Central memory CD4-positive, alpha-beta T cell (primary cell): ENCODE results near the gene KMT2E.

Experiments used
- DNase-seq: peaks from one replicate; pipeline ENCODE4 v3.0.0; 2022

The KMT2E gene

GRCh38 chr7:105133986-105134655, 120.1 kb downstream of the KMT2E start:
- no peak for DNase-seq

GRCh38 chr7:105136221-105136620, 122.2 kb downstream of the KMT2E start:
- no peak for DNase-seq

GRCh38 chr7:105137898-105138297, 123.9 kb downstream of the KMT2E start:
- no peak for DNase-seq

GRCh38 chr7:105139381-105139780, 125.4 kb downstream of the KMT2E start:
- DNase-seq = no peak

GRCh38 chr7:105141068-105141467, 127.1 kb downstream of the KMT2E start:
- no peak for DNase-seq

- DNase-seq = no peak
Observed at GRCh38 chr7:105149827-105150226, 135.8 kb downstream of the KMT2E start.

- no peak for DNase-seq
Observed at GRCh38 chr7:105151152-105151551, 137.1 kb downstream of the KMT2E start.

GRCh38 chr7:105153531-105153930, 139.5 kb downstream of the KMT2E start:
- DNase-seq = no peak

GRCh38 chr7:105154084-105154483, 140.1 kb downstream of the KMT2E start:
- DNase-seq = no peak

GRCh38 chr7:105156731-105157130, 142.7 kb downstream of the KMT2E start:
- DNase-seq = no peak

- no peak for DNase-seq
Observed at GRCh38 chr7:105157278-105157677, 143.3 kb downstream of the KMT2E start.

- no peak for DNase-seq
Observed at GRCh38 chr7:105161366-105161765, 147.4 kb downstream of the KMT2E start.
